Measurements from ENCODE around the gene POLR2E. TPM values are rescaled to one million over a fixed set of nuclear protein-coding genes. Genes with fewer than 3 reads are reported as not detected.

Gene POLR2E
- total RNA-seq (10 to 100 TPM; 45.8 to 49.0 TPM), total RNA-seq (35.1 to 187 (median 57.4) reads per million in 172 experiments)
- 65.9 TPM for polyA plus RNA-seq (2013, experiment 1 of 2)
- polyA plus RNA-seq (2013, experiment 2 of 2): 91.8 TPM

GRCh38 chr19:1094978-1095701 is at the start of gene POLR2E:
Gene POLR2E (minus strand): TSS chr19:1095375. CDS start chr19:1095315, 60 bp downstream.
- Mint-ChIP-seq H3K4me1 (ENCODE audit: low read depth) (peaks cover 41% of the 10 kb centered on the region), H3K27me3 (no peaks in the 10 kb centered on the region), H3K36me3 (ENCODE audit: low read depth) (peaks cover 31% of the 10 kb centered on the region), H3K27ac (peak within 1 kb of the TSS; percentile 84), H3K9me3 (no peaks in the 10 kb centered on the region), H3K4me3 (peak within 1 kb of the TSS; percentile 94)
- H3K36me3 ChIP-seq (ENCODE audit: insufficient read depth, low read length): peaks cover 27% of the 10 kb centered on the region
- H3K4me3 ChIP-seq (ENCODE audit: low read length): peak within 1 kb of the TSS; percentile 89
- no peaks in the 10 kb centered on the region for H3K9me3 ChIP-seq (ENCODE audit: control insufficient read depth in 1 of 2, insufficient read depth in 1 of 2, low read length in 2 of 2)
- no peaks in the 10 kb centered on the region for H3K27me3 ChIP-seq (ENCODE audit: control insufficient read depth in 1 of 2, insufficient read depth in 2 of 2, low read length in 2 of 2)
- TF ChIP-seq CTCF (IDR thresholded peaks at IDR 0.05): no peak
- intact Hi-C loops (cut with DNase I, micrococcal nuclease): loop anchor here (1.0 to 5.0 kb wide), 2 partner anchors 8 to 73 kb away; partner anchors contain the start of genes GPX4 (in 1 of the 2), RNU6-2 (in 1 of the 2) and TMEM259 (in 1 of the 2)
- peak; percentile 97 to 100 (median 98) for DNase-seq
- peaks cover 61% of the 10 kb centered on the region for H3K4me1 ChIP-seq (ENCODE audit: insufficient read depth, low read length)
- ChIA-PET POLR2A (interaction anchor here (0.7 to 2.7 kb wide), 8 partner anchors 9 to 298 kb away, joined by 3 to 18 read pairs (median 4); partner anchors contain the start of genes ARHGAP45, GPX4 and PTBP1), CTCF (interaction anchor here (0.5 to 1.5 kb wide), 2 partner anchors 18 to 1528 kb away, joined by 3 to 5 read pairs; no protein-coding TSS in a partner anchor)
- peak; percentile 90 for ATAC-seq (ENCODE audit: poor library complexity)
- H3K27ac ChIP-seq (ENCODE audit: low read depth in 1 of 2, low read length in 2 of 2): peak within 1 kb of the TSS; percentile 65 to 90

DNA sequence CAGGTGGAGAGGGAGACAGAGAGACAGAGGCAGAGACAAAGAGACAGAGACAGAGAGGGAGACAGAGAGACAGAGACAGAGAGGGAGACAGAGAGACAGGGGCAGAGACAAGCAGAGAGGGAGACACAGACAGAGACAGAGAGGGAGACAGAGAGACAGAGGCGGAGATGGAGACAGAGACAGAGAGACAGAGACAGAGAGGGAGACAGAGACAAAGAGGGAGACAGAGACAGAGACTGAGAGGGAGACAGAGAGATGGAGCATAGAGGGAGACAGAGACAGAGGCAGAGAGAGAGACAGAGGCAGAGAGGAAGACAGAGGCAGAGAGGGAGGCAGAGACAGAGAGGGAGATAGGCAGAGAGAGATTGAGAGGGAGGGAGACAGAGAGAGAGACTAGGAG is 49.6 kb upstream of the POLR2E start:
- H3K9me3 ChIP-seq (ENCODE audit: control insufficient read depth in 1 of 2, insufficient read depth in 1 of 2, low read length in 2 of 2): peaks cover 0 to 16% of the 10 kb centered on the region in 2 experiments
- H3K4me3 ChIP-seq (ENCODE audit: low read length): no peak overlapping the region
- no peaks in the 10 kb centered on the region for H3K9me3 Mint-ChIP-seq
- H3K36me3 ChIP-seq (ENCODE audit: insufficient read depth, low read length): peaks cover 25% of the 10 kb centered on the region
- H3K27ac Mint-ChIP-seq: no peak overlapping the region
- CTCF ChIA-PET: no interaction called here
- H3K36me3 Mint-ChIP-seq (ENCODE audit: low read depth): peaks cover 34% of the 10 kb centered on the region
- no peak for TF ChIP-seq CTCF (IDR thresholded peaks at IDR 0.05)
- intact Hi-C loops (cut with DNase I, micrococcal nuclease): no loop called here
- H3K27ac ChIP-seq (ENCODE audit: low read depth in 1 of 2, low read length in 2 of 2): no peak overlapping the region
- H3K4me3 Mint-ChIP-seq: no peak overlapping the region
- peaks cover 9% of the 10 kb centered on the region for H3K4me1 ChIP-seq (ENCODE audit: insufficient read depth, low read length)
- no peaks in the 10 kb centered on the region for H3K27me3 ChIP-seq (ENCODE audit: control insufficient read depth in 1 of 2, insufficient read depth in 2 of 2, low read length in 2 of 2)
- no peaks in the 10 kb centered on the region for H3K4me1 Mint-ChIP-seq (ENCODE audit: low read depth)
- DNase-seq: no peak
- POLR2A ChIA-PET: no interaction called here
- ATAC-seq (ENCODE audit: poor library complexity): no peak
- H3K27me3 Mint-ChIP-seq: no peaks in the 10 kb centered on the region

DNA sequence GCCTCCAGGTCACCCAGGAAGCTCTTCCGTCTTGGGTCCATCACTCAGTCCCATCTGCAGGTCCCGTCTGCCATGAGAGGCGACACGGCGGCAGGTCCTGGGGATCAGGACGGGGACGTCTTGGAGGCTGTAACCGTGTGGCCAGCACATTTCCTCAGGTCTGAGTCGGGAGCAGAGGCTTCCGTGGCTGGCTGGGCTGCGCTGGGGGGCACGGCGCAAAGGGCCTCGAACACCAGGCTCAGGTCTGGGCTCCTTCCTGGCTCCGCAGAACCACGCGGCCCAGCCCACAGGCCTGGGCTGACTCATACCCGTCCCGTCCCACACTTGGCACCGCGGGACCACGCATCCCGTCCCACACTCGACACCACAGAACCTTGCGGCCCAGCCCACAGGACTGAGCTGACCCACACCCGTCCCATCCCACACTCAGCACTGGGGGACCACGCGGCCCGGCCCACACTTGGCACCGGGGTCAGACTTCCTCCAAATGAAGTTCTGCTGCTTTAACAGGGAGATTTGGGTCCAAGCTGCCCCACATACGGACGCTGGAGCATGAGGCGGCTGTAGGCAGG is 48.7 kb upstream of the POLR2E start:
- H3K4me3 ChIP-seq (ENCODE audit: low read length): no peak overlapping the region
- no peak for ATAC-seq (ENCODE audit: poor library complexity)
- H3K27me3 ChIP-seq (ENCODE audit: control insufficient read depth in 1 of 2, insufficient read depth in 2 of 2, low read length in 2 of 2): no peaks in the 10 kb centered on the region
- H3K27ac ChIP-seq (ENCODE audit: low read depth in 1 of 2, low read length in 2 of 2): no peak overlapping the region
- Mint-ChIP-seq H3K27me3 (no peaks in the 10 kb centered on the region), H3K9me3 (no peaks in the 10 kb centered on the region), H3K4me3 (no peak overlapping the region), H3K36me3 (ENCODE audit: low read depth) (peaks cover 39% of the 10 kb centered on the region), H3K27ac (no peak overlapping the region), H3K4me1 (ENCODE audit: low read depth) (no peaks in the 10 kb centered on the region)
- no peak for TF ChIP-seq CTCF (IDR thresholded peaks at IDR 0.05)
- peaks cover under 1% of the 10 kb centered on the region for H3K4me1 ChIP-seq (ENCODE audit: insufficient read depth, low read length)
- CTCF ChIA-PET: no interaction called here
- peaks cover 0 to 16% of the 10 kb centered on the region in 2 experiments for H3K9me3 ChIP-seq (ENCODE audit: control insufficient read depth in 1 of 2, insufficient read depth in 1 of 2, low read length in 2 of 2)
- peaks cover 18% of the 10 kb centered on the region for H3K36me3 ChIP-seq (ENCODE audit: insufficient read depth, low read length)
- POLR2A ChIA-PET: no interaction called here
- DNase-seq: no peak
- intact Hi-C loops (cut with DNase I, micrococcal nuclease): no loop called here

All from CD4-positive, alpha-beta T cell (primary cell).